GM20431 (cell line): Measurements from ENCODE around the gene STAG1.

Experiments used
- in situ Hi-C: fragments of 300-500 bp; cut with MseI, MboI; formaldehyde crosslinking; loops from one replicate; pipeline ENCODE4 v1.15.0; 2020; ENCODE audit warnings: low sequenced_read_pairs; ENCODE audit not compliant: unreplicated experiment

Gene STAG1

GRCh38 chr3:136300444-136300843, 451.7 kb downstream of the STAG1 start:
- in situ Hi-C loops = no loop called here

- in situ Hi-C loops = no loop called here
Observed at GRCh38 chr3:136297826-136298225, 454.4 kb downstream of the STAG1 start.

- in situ Hi-C loops = no loop called here
Observed at GRCh38 chr3:136296960-136297359, 455.2 kb downstream of the STAG1 start.

- in situ Hi-C loops = no loop called here
Observed at GRCh38 chr3:136294176-136294575, 458.0 kb downstream of the STAG1 start.

GRCh38 chr3:136293279-136293678, 458.9 kb downstream of the STAG1 start:
- in situ Hi-C loops = no loop called here

GRCh38 chr3:136292500-136292899, 459.7 kb downstream of the STAG1 start:
- in situ Hi-C loops = no loop called here

- in situ Hi-C loops = no loop called here
Observed at GRCh38 chr3:136291302-136291701, 460.9 kb downstream of the STAG1 start.
